HS-5 (cell line): ENCODE results near the gene HES2.
A peak's percentile ranks its signal among the peaks of the same experiment; 100 is the strongest.
"Not testable (repeated sequence)": the region's sequence is repeated elsewhere in the genome, so short reads cannot be mapped to it uniquely, and the experiment has no call there.

Source experiments
- DNase-seq: peaks from one replicate; pipeline ENCODE4 v3.0.0-alpha.2; 2012; ENCODE audit warnings: low read depth

HES2 gene

GRCh38 chr1:6453895-6454855 is 34.5 kb upstream of the HES2 start:
- not testable (repeated sequence) for DNase-seq

- DNase-seq: no peak
These were observed 31.2 kb upstream of the HES2 start for GRCh38 chr1:6450943-6451373.

GRCh38 chr1:6450486-6450885 is 30.8 kb upstream of the HES2 start:
- DNase-seq: not testable (repeated sequence)

GRCh38 chr1:6450005-6450450 is 30.3 kb upstream of the HES2 start:
- DNase-seq: no peak

GRCh38 chr1:6448749-6449631 is 29.3 kb upstream of the HES2 start:
- DNase-seq: no peak

- DNase-seq: no peak
These were observed 28.4 kb upstream of the HES2 start for GRCh38 chr1:6447818-6448748.

- no peak for DNase-seq
These were observed 27.5 kb upstream of the HES2 start for GRCh38 chr1:6447016-6447817.

GRCh38 chr1:6446665-6447015 is 26.9 kb upstream of the HES2 start:
- DNase-seq: no peak

- DNase-seq: not testable (repeated sequence)
These were observed 26.2 kb upstream of the HES2 start for GRCh38 chr1:6445929-6446328.

GRCh38 chr1:6445062-6445763 is 25.5 kb upstream of the HES2 start:
- no peak for DNase-seq

GRCh38 chr1:6444377-6444776 is 24.7 kb upstream of the HES2 start:
- no peak for DNase-seq

GRCh38 chr1:6443339-6444115 is 23.8 kb upstream of the HES2 start:
- no peak for DNase-seq

GRCh38 chr1:6441586-6441985 is 21.9 kb upstream of the HES2 start:
- DNase-seq: no peak

- no peak for DNase-seq
These were observed 20.7 kb upstream of the HES2 start for GRCh38 chr1:6440198-6441126.

GRCh38 chr1:6438047-6438525 is 18.4 kb upstream of the HES2 start:
- DNase-seq: peak; percentile 18

- DNase-seq: not testable (repeated sequence)
These were observed 17.4 kb upstream of the HES2 start for GRCh38 chr1:6437012-6437700.

GRCh38 chr1:6436277-6436676 is 16.6 kb upstream of the HES2 start:
- not testable (repeated sequence) for DNase-seq
